Measurements from ENCODE around the gene ABCF1. TPM values are rescaled to one million over a fixed set of nuclear protein-coding genes. Genes with fewer than 3 reads are reported as not detected.
A peak's percentile ranks its signal among the peaks of the same experiment; 100 is the strongest.

The ABCF1 gene
- total and polyA plus RNA-seq, 9 of the 15 experiments (the other 6 are each of a cell fraction or from before 2014, with no cell fraction given) = 41.6 to 193 (median 102) TPM

DNA sequence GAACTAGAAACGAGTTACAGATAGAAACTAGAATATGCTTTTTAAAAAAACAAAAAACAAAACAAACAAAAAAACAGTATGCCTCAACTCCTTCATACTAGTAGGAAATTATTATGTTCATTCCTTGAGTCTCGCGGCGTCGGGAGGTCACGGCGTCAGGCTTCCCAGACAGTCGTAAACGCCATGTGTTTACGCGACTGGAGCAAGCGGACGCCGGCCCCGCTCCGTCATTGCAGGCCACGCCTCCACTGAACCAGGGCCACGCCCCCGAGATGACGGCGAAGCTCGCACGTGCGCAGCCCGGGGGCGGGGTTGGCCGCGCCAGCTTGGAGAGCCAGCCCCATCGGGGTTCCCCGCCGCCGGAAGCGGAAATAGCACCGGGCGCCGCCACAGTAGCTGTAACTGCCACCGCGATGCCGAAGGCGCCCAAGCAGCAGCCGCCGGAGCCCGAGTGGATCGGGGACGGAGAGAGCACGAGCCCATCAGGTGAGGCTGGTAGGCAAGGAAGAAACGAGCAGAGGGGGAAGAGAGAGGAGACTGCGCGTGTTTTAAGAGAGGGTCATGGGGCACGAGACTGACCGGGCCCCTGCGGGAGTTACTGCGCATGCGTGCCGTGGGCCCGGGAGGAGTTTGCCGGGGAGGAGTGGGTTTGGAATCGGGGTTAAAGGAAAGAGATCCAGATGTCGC lies at the start of gene ABCF1 (continued):
- TF ChIP-seq CBX3 (IDR thresholded peaks at IDR 0.05; ENCODE audit: borderline replicate concordance in 1 of 2, low read length in 2 of 2) (peak in 1 of 2 experiments; percentile 77; a peak in 2 of 3 replicates), CHD2 (IDR thresholded peaks at IDR 0.05; ENCODE audit: low read depth, low read length) (peak; percentile 84), ZBTB7A (IDR thresholded peaks at IDR 0.05; ENCODE audit: borderline replicate concordance, control insufficient read depth, low read depth, low read length) (peak; percentile 63; the same call in 1 of the 2 replicates), MXI1 (IDR thresholded peaks at IDR 0.05; ENCODE audit: low read depth, low read length) (peak; percentile 99), TEAD2 (tag; IDR thresholded peaks at IDR 0.05) (no peak), ZNF239 (CRISPR knock-in tag; IDR thresholded peaks at IDR 0.05) (peak; percentile 36; the same call in 1 of the 2 replicates), ZZZ3 (IDR thresholded peaks at IDR 0.05) (no peak), KLF13 (tag; IDR thresholded peaks at IDR 0.05; ENCODE audit: borderline replicate concordance, low read depth) (peak; percentile 97), ARHGAP35 (IDR thresholded peaks at IDR 0.05; ENCODE audit: partially characterized antibody) (no peak), ZSCAN29 (IDR thresholded peaks at IDR 0.05) (no peak), HNRNPL (IDR thresholded peaks at IDR 0.05; ENCODE audit: low read depth, low read length) (peak; percentile 22; the same call in 1 of the 2 replicates), NFIC (IDR thresholded peaks at IDR 0.05) (0 out of 2 replicates have a peak, but pooled peaks have one; percentile 53), KDM1A (IDR thresholded peaks at IDR 0.05) (no peak), NEUROD1 (IDR thresholded peaks at IDR 0.05; ENCODE audit: borderline replicate concordance, low read depth, low read length, partially characterized antibody) (no peak), SRF (CRISPR knock-in tag; IDR thresholded peaks at IDR 0.05) (peak in 1 of 2 experiments; percentile 73; a peak in 2 of 4 replicates), FIP1L1 (IDR thresholded peaks at IDR 0.05; ENCODE audit: low read depth, low read length, poor library complexity, severe bottlenecking) (no peak), TOE1 (IDR thresholded peaks at IDR 0.05; ENCODE audit: borderline replicate concordance) (peak; percentile 91), TOE1 (CRISPR knock-in tag; IDR thresholded peaks at IDR 0.05; ENCODE audit: borderline replicate concordance, low read depth) (no peak)
- TF ChIP-seq, protein P1, sequence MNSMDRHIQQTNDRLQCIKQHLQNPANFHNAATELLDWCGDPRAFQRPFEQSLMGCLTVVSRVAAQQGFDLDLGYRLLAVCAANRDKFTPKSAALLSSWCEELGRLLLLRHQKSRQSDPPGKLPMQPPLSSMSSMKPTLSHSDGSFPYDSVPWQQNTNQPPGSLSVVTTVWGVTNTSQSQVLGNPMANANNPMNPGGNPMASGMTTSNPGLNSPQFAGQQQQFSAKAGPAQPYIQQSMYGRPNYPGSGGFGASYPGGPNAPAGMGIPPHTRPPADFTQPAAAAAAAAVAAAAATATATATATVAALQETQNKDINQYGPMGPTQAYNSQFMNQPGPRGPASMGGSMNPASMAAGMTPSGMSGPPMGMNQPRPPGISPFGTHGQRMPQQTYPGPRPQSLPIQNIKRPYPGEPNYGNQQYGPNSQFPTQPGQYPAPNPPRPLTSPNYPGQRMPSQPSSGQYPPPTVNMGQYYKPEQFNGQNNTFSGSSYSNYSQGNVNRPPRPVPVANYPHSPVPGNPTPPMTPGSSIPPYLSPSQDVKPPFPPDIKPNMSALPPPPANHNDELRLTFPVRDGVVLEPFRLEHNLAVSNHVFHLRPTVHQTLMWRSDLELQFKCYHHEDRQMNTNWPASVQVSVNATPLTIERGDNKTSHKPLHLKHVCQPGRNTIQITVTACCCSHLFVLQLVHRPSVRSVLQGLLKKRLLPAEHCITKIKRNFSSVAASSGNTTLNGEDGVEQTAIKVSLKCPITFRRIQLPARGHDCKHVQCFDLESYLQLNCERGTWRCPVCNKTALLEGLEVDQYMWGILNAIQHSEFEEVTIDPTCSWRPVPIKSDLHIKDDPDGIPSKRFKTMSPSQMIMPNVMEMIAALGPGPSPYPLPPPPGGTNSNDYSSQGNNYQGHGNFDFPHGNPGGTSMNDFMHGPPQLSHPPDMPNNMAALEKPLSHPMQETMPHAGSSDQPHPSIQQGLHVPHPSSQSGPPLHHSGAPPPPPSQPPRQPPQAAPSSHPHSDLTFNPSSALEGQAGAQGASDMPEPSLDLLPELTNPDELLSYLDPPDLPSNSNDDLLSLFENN (IDR thresholded peaks at IDR 0.05; ENCODE audit: low read depth in 2 of 2, low read length in 2 of 2) = 0 out of 4 replicates have a peak, but pooled peaks of 1 of the 2 experiments have one; percentile 62
- TF ChIP-seq, protein P2, sequence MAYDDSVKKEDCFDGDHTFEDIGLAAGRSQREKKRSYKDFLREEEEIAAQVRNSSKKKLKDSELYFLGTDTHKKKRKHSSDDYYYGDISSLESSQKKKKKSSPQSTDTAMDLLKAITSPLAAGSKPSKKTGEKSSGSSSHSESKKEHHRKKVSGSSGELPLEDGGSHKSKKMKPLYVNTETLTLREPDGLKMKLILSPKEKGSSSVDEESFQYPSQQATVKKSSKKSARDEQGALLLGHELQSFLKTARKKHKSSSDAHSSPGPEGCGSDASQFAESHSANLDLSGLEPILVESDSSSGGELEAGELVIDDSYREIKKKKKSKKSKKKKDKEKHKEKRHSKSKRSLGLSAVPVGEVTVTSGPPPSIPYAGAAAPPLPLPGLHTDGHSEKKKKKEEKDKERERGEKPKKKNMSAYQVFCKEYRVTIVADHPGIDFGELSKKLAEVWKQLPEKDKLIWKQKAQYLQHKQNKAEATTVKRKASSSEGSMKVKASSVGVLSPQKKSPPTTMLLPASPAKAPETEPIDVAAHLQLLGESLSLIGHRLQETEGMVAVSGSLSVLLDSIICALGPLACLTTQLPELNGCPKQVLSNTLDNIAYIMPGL (CRISPR knock-in tag; IDR thresholded peaks at IDR 0.05) = peak; percentile 13; the same call in 1 of the 2 replicates

Data from K562 (cell line).